ENCODE measurements around the gene SLC23A1. TPM values are rescaled to one million over a fixed set of nuclear protein-coding genes. Genes with fewer than 3 reads are reported as not detected.

The SLC23A1 gene
- total RNA-seq, 1 donor from 2014 or later = not detected

Other genes with a start within 250 kb of the SLC23A1 start
- gene SIL1, start 184.9 kb downstream of the SLC23A1 start, total RNA-seq = 38.2 and 53.2 TPM in 2 replicates
- 274 and 347 TPM in 2 replicates for gene MATR3, start 89.6 kb downstream of the SLC23A1 start, total RNA-seq
- 110 and 111 TPM in 2 replicates for gene PAIP2, start 41.4 kb downstream of the SLC23A1 start, total RNA-seq
- 0.16 TPM in 1 of 2 replicates, not detected in the other for gene MZB1, start 6.6 kb upstream of the SLC23A1 start, total RNA-seq
- 58.8 and 59.5 TPM in 2 replicates for gene PROB1, start 11.8 kb upstream of the SLC23A1 start, total RNA-seq
- 11.0 and 16.4 TPM in 2 replicates for gene SPATA24, start 20.8 kb upstream of the SLC23A1 start, total RNA-seq
- 7.9 and 9.9 TPM in 2 replicates for gene DNAJC18, start 56.2 kb upstream of the SLC23A1 start, total RNA-seq
- gene ECSCR, start 79.4 kb upstream of the SLC23A1 start, total RNA-seq = not detected in 2 replicates
- gene SMIM33, start 87.7 kb upstream of the SLC23A1 start, total RNA-seq = not detected in 2 replicates
- gene STING1, start 99.5 kb upstream of the SLC23A1 start, total RNA-seq = 22.0 and 79.1 TPM in 2 replicates
- 89.1 and 130 TPM in 2 replicates for gene UBE2D2, start 178.0 kb upstream of the SLC23A1 start, total RNA-seq

All from myocyte (in vitro differentiated cells).